ENCODE results near the gene MT2A. TPM values are rescaled to one million over a fixed set of nuclear protein-coding genes. Genes with fewer than 3 reads are reported as not detected.

The MT2A gene
- total and polyA plus RNA-seq, 2 of the 4 experiments (the other 2 are of a cell fraction), result 25.5 to 621 TPM

- Histone ChIP-seq H3K18ac (ENCODE audit: low read depth, low read length) (no peak overlapping the region), H2BK120ac (ENCODE audit: low read depth, low read length) (no peak overlapping the region), H3K27me3 (ENCODE audit: control insufficient read depth, insufficient read depth, low read length) (peaks cover 32% of the 10 kb centered on the region), H2AFZ (replicated peaks; ENCODE audit: low read length, poor library complexity) (no peak overlapping the region), H3K36me3 (ENCODE audit: control insufficient read depth, insufficient read depth, low read length) (no peaks in the 10 kb centered on the region), H2AK5ac (ENCODE audit: low read depth, low read length) (no peak overlapping the region), H3K27ac (ENCODE audit: insufficient read depth, low read length) (no peak overlapping the region), H2AK9ac (replicated peaks; ENCODE audit: low read depth, low read length, poor library complexity) (no peak overlapping the region), H4K8ac (ENCODE audit: low read depth in 2 of 2, low read length in 2 of 2) (no peak overlapping the region), H3K4me2 (ENCODE audit: low read depth, low read length) (no peak overlapping the region), H3K4me3 (ENCODE audit: insufficient read depth, low read depth, low read length) (no peak overlapping the region), H4K5ac (ENCODE audit: low read depth, low read length) (no peak overlapping the region), H3K9ac (ENCODE audit: low read depth, low read length) (no peak overlapping the region), H3K9me3 (ENCODE audit: control insufficient read depth, insufficient read depth, low read length) (no peaks in the 10 kb centered on the region), H3K79me1 (ENCODE audit: low read depth in 1 of 2, low read length in 2 of 2) (no peaks in the 10 kb centered on the region), H2BK15ac (ENCODE audit: low read depth, low read length) (no peak overlapping the region), H3K14ac (replicated peaks; ENCODE audit: low read depth, low read length) (no peak overlapping the region), H3K23ac (ENCODE audit: low read depth, low read length) (no peak overlapping the region), H3K4ac (ENCODE audit: low read depth, low read length) (no peak overlapping the region), H3K9me1 (ENCODE audit: insufficient read depth, low read length) (no peaks in the 10 kb centered on the region), H3K56ac (ENCODE audit: extremely low read depth, insufficient read depth, low read length) (no peak overlapping the region), H3K4me1 (ENCODE audit: control insufficient read depth, insufficient read depth, low read length) (no peaks in the 10 kb centered on the region), H4K91ac (ENCODE audit: insufficient read depth, low read depth, low read length) (no peak overlapping the region), H4K20me1 (ENCODE audit: insufficient read depth, low read length) (no peaks in the 10 kb centered on the region), H2BK20ac (ENCODE audit: low read depth, low read length) (no peak overlapping the region), H2BK5ac (ENCODE audit: low read depth, low read length, poor library complexity, severe bottlenecking) (no peak overlapping the region)
- CTCF ChIA-PET, result interaction anchor here (1.7 kb wide), 1 partner anchor 20 kb away, joined by 3 read pairs; no protein-coding TSS in a partner anchor
- dilution Hi-C loops (cut with HindIII; ENCODE audit: low sequenced_read_pairs, unreplicated experiment) (no loop called here), in situ Hi-C loops (cut with MboI; ENCODE audit: low sequenced_read_pairs) (no loop called here), intact Hi-C loops (cut with micrococcal nuclease) (no loop called here)
- POLR2A ChIA-PET (ENCODE audit: unreplicated experiment), result no interaction called here
- DNase-seq (no peak), ATAC-seq (ENCODE audit: low read depth) (no peak)
- TF ChIP-seq BHLHE40 (IDR thresholded peaks at IDR 0.05; ENCODE audit: low read depth, low read length) (no peak), RFX5 (IDR thresholded peaks at IDR 0.05; ENCODE audit: low read depth, low read length) (no peak), CTCF (conservative IDR thresholded peaks at IDR 0.05; ENCODE audit: low read depth, low read length) (no peak), CEBPB (IDR thresholded peaks at IDR 0.05; ENCODE audit: low read depth, low read length) (no peak), MAFK (IDR thresholded peaks at IDR 0.05; ENCODE audit: low read depth, low read length) (no peak), FOS (IDR thresholded peaks at IDR 0.05; ENCODE audit: low read depth, low read length) (no peak), SMC3 (IDR thresholded peaks at IDR 0.05; ENCODE audit: low read depth, low read length) (no peak), ELK1 (IDR thresholded peaks at IDR 0.05; ENCODE audit: borderline replicate concordance, low read depth, low read length) (no peak), NFE2L2 (IDR thresholded peaks at IDR 0.05; ENCODE audit: low read depth, low read length) (no peak), RCOR1 (IDR thresholded peaks at IDR 0.05; ENCODE audit: insufficient replicate concordance, low read length) (no peak), MXI1 (IDR thresholded peaks at IDR 0.05; ENCODE audit: borderline replicate concordance, low read depth, low read length) (no peak), CHD1 (IDR thresholded peaks at IDR 0.05; ENCODE audit: low read depth, low read length) (no peak), POLR2A (IDR thresholded peaks at IDR 0.05; ENCODE audit: low read depth, low read length) (no peak)
- 100% methylated on average over 2 of the region's 6 CpGs; no CpG with 5 or more reads in 1 of the 2 experiments for WGBS, 2 experiments (ENCODE audit: extremely low coverage in 2 of 2, insufficient read length in 1 of 2)
- no TSS peak for BruUV-seq (replicated peaks)
Observed at GRCh38 chr16:56580391-56581048, 27.9 kb upstream of the MT2A start.
